Stimulated activated CD4-positive, alpha-beta T cell treated with anti-CD3 and anti-CD28 coated beads, Interleukin-1b, Interleukin-23, amount 100 ng/mL, for 4 hours (primary cell): ENCODE measurements around the gene HEBP2.
"Not testable (repeated sequence)": the region's sequence is repeated elsewhere in the genome, so short reads cannot be mapped to it uniquely, and the experiment has no call there.

ENCODE experiments used
- DNase-seq, 2 donors: peaks; one replicate each; pipeline ENCODE4 v3.0.0-alpha.2; 2020; ENCODE audit warnings: low read depth in 2 of 2

The HEBP2 gene

GRCh38 chr6:138424004-138424904 is 20.2 kb downstream of the HEBP2 start:
- DNase-seq: no peak

GRCh38 chr6:138425256-138425655 is 21.2 kb downstream of the HEBP2 start:
- not testable (repeated sequence) for DNase-seq

- DNase-seq: no peak
These were observed 22.6 kb downstream of the HEBP2 start for GRCh38 chr6:138426500-138427123.

- DNase-seq: no peak
These were observed 23.7 kb downstream of the HEBP2 start for GRCh38 chr6:138427701-138428100.

- no peak for DNase-seq
These were observed 25.0 kb downstream of the HEBP2 start for GRCh38 chr6:138428944-138429598.

GRCh38 chr6:138429761-138430160 is 25.7 kb downstream of the HEBP2 start:
- DNase-seq: no peak

GRCh38 chr6:138430361-138431145 is 26.5 kb downstream of the HEBP2 start:
- no peak for DNase-seq

- DNase-seq: no peak
These were observed 27.4 kb downstream of the HEBP2 start for GRCh38 chr6:138431256-138432062.

GRCh38 chr6:138432063-138432356 is 28.0 kb downstream of the HEBP2 start:
- DNase-seq: no peak

GRCh38 chr6:138434096-138434495 is 30.1 kb downstream of the HEBP2 start:
- no peak for DNase-seq

- DNase-seq: no peak
These were observed 30.9 kb downstream of the HEBP2 start for GRCh38 chr6:138434925-138435324.

GRCh38 chr6:138439546-138439945 is 35.5 kb downstream of the HEBP2 start:
- DNase-seq: no peak

GRCh38 chr6:138440296-138440695 is 36.3 kb downstream of the HEBP2 start:
- DNase-seq: no peak

GRCh38 chr6:138440758-138441357 is 36.8 kb downstream of the HEBP2 start:
- no peak for DNase-seq

GRCh38 chr6:138441965-138442364 is 37.9 kb downstream of the HEBP2 start:
- no peak for DNase-seq

- no peak for DNase-seq
These were observed 38.6 kb downstream of the HEBP2 start for GRCh38 chr6:138442663-138443062.

GRCh38 chr6:138443979-138444378 is 40.0 kb downstream of the HEBP2 start:
- DNase-seq: no peak

GRCh38 chr6:138446821-138447220 is 42.8 kb downstream of the HEBP2 start:
- DNase-seq: no peak

- no peak for DNase-seq
These were observed 46.4 kb downstream of the HEBP2 start for GRCh38 chr6:138450445-138450844.

- DNase-seq: no peak
These were observed 47.0 kb downstream of the HEBP2 start for GRCh38 chr6:138451043-138451442.
